H9 (cell line): ENCODE results near the gene XAGE3. TPM values are rescaled to one million over a fixed set of nuclear protein-coding genes. Genes with fewer than 3 reads are reported as not detected.
"Not testable (repeated sequence)": the region's sequence is repeated elsewhere in the genome, so short reads cannot be mapped to it uniquely, and the experiment has no call there.

Experiments used
- DNase-seq: peaks from one replicate; pipeline ENCODE4 v3.0.0-alpha.2; 2017
- H2AFZ ChIP-seq: one replicate; pipeline ENCODE4 v1.6.1; 2013; ENCODE audit warnings: mild to moderate bottlenecking, low read length, control low read depth, moderate library complexity
- H2AK5ac ChIP-seq: 2 replicates; pipeline ENCODE4 v1.6.1; 2013; ENCODE audit warnings: low read length, control low read depth, mixed read lengths; ENCODE audit not compliant: insufficient read length
- H2BK120ac ChIP-seq: one replicate; pipeline ENCODE4 v1.6.1; 2013; ENCODE audit warnings: low read depth, mild to moderate bottlenecking, low read length, control low read depth, inconsistent platforms; ENCODE audit not compliant: poor library complexity, severe bottlenecking
- H2BK12ac ChIP-seq: 2 replicates; pipeline ENCODE4 v1.6.1; 2013; ENCODE audit warnings: low read length, control low read depth, mixed read lengths, low read depth; ENCODE audit not compliant: insufficient read length
- H2BK15ac ChIP-seq: 2 replicates; pipeline ENCODE4 v1.6.1; 2013; ENCODE audit warnings: low read depth, low read length, control low read depth
- H2BK20ac ChIP-seq: one replicate; pipeline ENCODE4 v1.6.1; 2013; ENCODE audit warnings: low read depth, mild to moderate bottlenecking, low read length, control low read depth, inconsistent platforms; ENCODE audit not compliant: poor library complexity, severe bottlenecking
- H2BK5ac ChIP-seq: 2 replicates; pipeline ENCODE4 v1.6.1; 2013; ENCODE audit warnings: low read length, control low read depth, mixed read lengths; ENCODE audit not compliant: insufficient read length
- H3K14ac ChIP-seq: 2 replicates; pipeline ENCODE4 v1.6.1; 2013; ENCODE audit warnings: low read length, control low read depth; ENCODE audit not compliant: insufficient read depth
- H3K18ac ChIP-seq: 2 replicates; pipeline ENCODE4 v1.6.1; 2013; ENCODE audit warnings: low read depth, mild to moderate bottlenecking, mixed read lengths, low read length, control low read depth; ENCODE audit not compliant: insufficient read length
- H3K23ac ChIP-seq: 2 replicates; pipeline ENCODE4 v1.6.1; 2013; ENCODE audit warnings: low read length, control low read depth, mixed read lengths, low read depth; ENCODE audit not compliant: insufficient read length
- H3K23me2 ChIP-seq: 2 replicates; pipeline ENCODE4 v1.6.1; 2013; ENCODE audit warnings: low read depth, mild to moderate bottlenecking, mixed read lengths, low read length, control low read depth; ENCODE audit not compliant: insufficient read length, poor library complexity, severe bottlenecking
- H3K27ac ChIP-seq: 2 replicates; pipeline ENCODE4 v1.5.1; 2013; ENCODE audit warnings: low read length, control low read depth, mixed read lengths, low read depth; ENCODE audit not compliant: insufficient read length
- H3K27me3 ChIP-seq: 2 replicates; pipeline ENCODE4 v1.6.1; 2013; ENCODE audit warnings: low read length, control low read depth, inconsistent platforms; ENCODE audit not compliant: insufficient read depth
- H3K4ac ChIP-seq: 2 replicates; pipeline ENCODE4 v1.6.1; 2013; ENCODE audit warnings: low read depth, mild to moderate bottlenecking, control low read depth, inconsistent platforms, low read length, moderate library complexity
- H3K4me1 ChIP-seq: 2 replicates; pipeline ENCODE4 v1.6.1; 2013; ENCODE audit warnings: low read length, control low read depth, inconsistent platforms; ENCODE audit not compliant: insufficient read depth
- H3K4me2 ChIP-seq: 2 replicates; pipeline ENCODE4 v1.6.1; 2013; ENCODE audit warnings: low read length, control low read depth, mixed read lengths; ENCODE audit not compliant: insufficient read length, insufficient read depth
- H3K56ac ChIP-seq: 2 replicates; pipeline ENCODE4 v1.6.1; 2013; ENCODE audit warnings: low read depth, mild to moderate bottlenecking, mixed read lengths, low read length, control low read depth; ENCODE audit not compliant: insufficient read length
- H3K79me1 ChIP-seq: 2 replicates; pipeline ENCODE4 v1.6.1; 2013; ENCODE audit warnings: low read depth, mild to moderate bottlenecking, moderate library complexity, low read length, control low read depth, inconsistent platforms; ENCODE audit not compliant: insufficient read depth, poor library complexity, severe bottlenecking
- H3K79me2 ChIP-seq: 2 replicates; pipeline ENCODE4 v1.6.1; 2013; ENCODE audit warnings: low read length, control low read depth, inconsistent platforms; ENCODE audit not compliant: insufficient read depth
- H3K9ac ChIP-seq: 2 replicates; pipeline ENCODE4 v1.6.1; 2013; ENCODE audit warnings: low read length, control low read depth, mixed read lengths; ENCODE audit not compliant: insufficient read length; ENCODE audit errors: extremely low read depth
- H3K9me3 ChIP-seq: one replicate; pipeline ENCODE4 v1.6.1; 2013; ENCODE audit warnings: low read depth, low read length, inconsistent platforms; ENCODE audit not compliant: control insufficient read depth
- H3T11ph ChIP-seq: one replicate; pipeline ENCODE4 v1.6.1; 2013; ENCODE audit warnings: mild to moderate bottlenecking, low read length, control low read depth, inconsistent platforms
- H4K20me1 ChIP-seq: one replicate; pipeline ENCODE4 v1.6.1; 2013; ENCODE audit not compliant: control insufficient read depth, insufficient read length, insufficient read depth
- H4K5ac ChIP-seq: 2 replicates; pipeline ENCODE4 v1.6.1; 2013; ENCODE audit warnings: low read depth, mild to moderate bottlenecking, mixed read lengths, low read length, control low read depth; ENCODE audit not compliant: insufficient read length
- H4K8ac ChIP-seq: replicated peaks from 2 replicates; pipeline ENCODE4 v1.6.1; 2013; ENCODE audit warnings: low read length, control low read depth, mixed read lengths, low read depth; ENCODE audit not compliant: insufficient read length
- H4K91ac ChIP-seq: 2 replicates; pipeline ENCODE4 v1.6.1; 2013; ENCODE audit warnings: low read depth, mild to moderate bottlenecking, moderate library complexity, mixed read lengths, low read length, control low read depth; ENCODE audit not compliant: insufficient read length
- H3K27ac Mint-ChIP-seq, 3 experiments: 2 replicates in 2 of 3; 3 replicates in 1 of 3; pipeline ENCODE4 v1.8.0; 2020 to 2021; ENCODE audit warnings: mixed read lengths in 3 of 3, mild to moderate bottlenecking in 1 of 3, moderate library complexity in 1 of 3
- H3K27me3 Mint-ChIP-seq: 2 replicates; pipeline ENCODE4 v1.8.0; 2021; ENCODE audit warnings: low read depth, mild to moderate bottlenecking, moderate library complexity, mixed read lengths
- H3K36me3 Mint-ChIP-seq, 3 experiments: 2 replicates in 2 of 3; 3 replicates in 1 of 3; pipeline ENCODE4 v1.8.0; 2020 to 2021; ENCODE audit warnings: low read depth in 3 of 3, mixed read lengths in 3 of 3; ENCODE audit not compliant: insufficient read depth in 1 of 3
- H3K4me1 Mint-ChIP-seq, 2 experiments: 2 replicates each; pipeline ENCODE4 v1.8.0; 2020; ENCODE audit warnings: mixed read lengths in 2 of 2
- H3K4me3 Mint-ChIP-seq, 2 experiments: 2 replicates in 1 of 2; 3 replicates in 1 of 2; pipeline ENCODE4 v1.8.0; 2020 to 2021; ENCODE audit warnings: mild to moderate bottlenecking in 2 of 2, mixed read lengths in 2 of 2, moderate library complexity in 1 of 2
- H3K9me3 Mint-ChIP-seq, 2 experiments: 2 replicates in 1 of 2; 3 replicates in 1 of 2; pipeline ENCODE4 v1.8.0; 2020; ENCODE audit warnings: mild to moderate bottlenecking in 2 of 2, mixed read lengths in 2 of 2, moderate library complexity in 1 of 2
- WGBS: extraction: QIAGEN DNeasy Blood & Tissue Kit; methylation state at CpG from one replicate; pipeline ENCODE4 v1.1.7; 2013; ENCODE audit warnings: missing lambda C conversion rate, low lambda C conversion rate, mixed read lengths; ENCODE audit not compliant: insufficient read length; ENCODE audit errors: extremely low coverage; 5-methylcytosine and 5-hydroxymethylcytosine counted together
- total RNA-seq: library from RNA; stranded (reverse); gene quantifications from 2 replicates; pipeline ENCODE4 v1.2.1, GENCODE V29; 2021

The XAGE3 gene
- total RNA-seq, 1 experiment from 2014 or later, result not detected

DNA sequence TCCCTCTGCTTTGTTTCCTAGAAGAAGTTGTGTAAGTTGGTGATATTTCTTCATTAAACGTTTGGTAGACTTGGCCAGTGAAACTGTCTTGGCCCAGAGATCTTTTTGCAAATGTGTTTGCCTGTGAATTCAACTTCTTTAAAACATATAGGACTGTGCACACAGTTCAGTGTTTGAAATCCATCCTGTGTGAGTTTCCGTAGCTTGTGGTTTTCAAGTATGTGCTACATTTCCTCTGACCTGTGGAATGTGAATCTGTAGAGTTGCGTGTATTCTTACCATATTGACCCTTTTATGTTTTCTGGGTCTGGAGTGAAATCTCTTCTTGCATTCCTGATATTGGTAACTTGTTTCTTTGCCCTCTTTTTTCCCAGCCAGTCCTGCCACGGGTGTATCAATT is 38.2 kb upstream of the XAGE3 start:
- not testable (repeated sequence) for H3K4ac ChIP-seq, H4K91ac ChIP-seq, H4K20me1 ChIP-seq, H3K79me1 ChIP-seq, H4K8ac ChIP-seq, H2BK120ac ChIP-seq, H3K27me3 ChIP-seq, H2BK5ac ChIP-seq, H3K14ac ChIP-seq, H3K23ac ChIP-seq, H3K36me3 Mint-ChIP-seq, H3K18ac ChIP-seq, H2BK20ac ChIP-seq, H3K56ac ChIP-seq, H3K9me3 ChIP-seq, H3K23me2 ChIP-seq, H2BK12ac ChIP-seq, H3K4me1 ChIP-seq, H3K9ac ChIP-seq, H3K79me2 ChIP-seq, H3K27me3 Mint-ChIP-seq, H3K4me1 Mint-ChIP-seq, H2AK5ac ChIP-seq, H3T11ph ChIP-seq, H2BK15ac ChIP-seq, H3K4me2 ChIP-seq, H3K9me3 Mint-ChIP-seq, H3K27ac Mint-ChIP-seq, DNase-seq, H4K5ac ChIP-seq, H3K4me3 Mint-ChIP-seq, H2AFZ ChIP-seq, H3K27ac ChIP-seq
- WGBS, result no CpG with 5 or more reads among the region's 4 CpGs

DNA sequence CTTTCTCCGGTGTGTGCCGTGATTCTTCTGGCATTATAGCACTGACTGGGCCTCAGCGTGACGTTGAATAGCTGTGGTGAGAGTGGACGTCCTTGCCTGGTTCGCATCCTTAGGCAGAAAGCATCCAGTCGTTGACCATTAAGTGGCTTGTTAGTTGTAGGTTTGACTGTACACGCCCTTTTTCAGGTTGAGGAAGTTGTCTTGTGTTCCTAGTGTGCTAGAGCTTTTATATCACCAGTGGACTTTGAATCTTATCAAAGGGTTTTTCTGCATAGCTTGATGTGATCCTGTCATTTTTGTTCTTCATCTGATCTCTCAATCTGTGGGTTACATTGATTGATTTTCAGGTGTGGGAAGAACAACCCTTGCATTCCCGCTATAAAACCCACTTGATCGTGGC is 37.6 kb upstream of the XAGE3 start:
- not testable (repeated sequence) for H2BK15ac ChIP-seq, H4K91ac ChIP-seq, H2AK5ac ChIP-seq, H3K4ac ChIP-seq, H3K4me2 ChIP-seq, H3K27me3 ChIP-seq, H4K20me1 ChIP-seq, H2BK20ac ChIP-seq, H4K8ac ChIP-seq, H3K27ac ChIP-seq, H3T11ph ChIP-seq, H2AFZ ChIP-seq, H3K4me1 Mint-ChIP-seq, H3K9me3 Mint-ChIP-seq, H3K36me3 Mint-ChIP-seq, H3K23me2 ChIP-seq, H3K23ac ChIP-seq, H3K4me3 Mint-ChIP-seq, H3K79me1 ChIP-seq, H2BK12ac ChIP-seq, H3K27me3 Mint-ChIP-seq, H3K9ac ChIP-seq, H2BK120ac ChIP-seq, DNase-seq, H3K4me1 ChIP-seq, H3K18ac ChIP-seq, H4K5ac ChIP-seq, H2BK5ac ChIP-seq, H3K27ac Mint-ChIP-seq, H3K79me2 ChIP-seq, H3K9me3 ChIP-seq, H3K56ac ChIP-seq, H3K14ac ChIP-seq
- WGBS, result no CpG with 5 or more reads among the region's 10 CpGs
